Measurements from ENCODE around the gene KSR1.

KSR1 gene

GRCh38 chr17:27597783-27598320 is 141.6 kb downstream of the KSR1 start:
- no peak for TF ChIP-seq CTCF (IDR thresholded peaks at IDR 0.05)
- peaks cover 75% of the 10 kb centered on the region for H3K36me3 ChIP-seq

GRCh38 chr17:27598337-27599050 is 142.2 kb downstream of the KSR1 start:
- no peak for TF ChIP-seq CTCF (IDR thresholded peaks at IDR 0.05)
- H3K4me3 ChIP-seq (ENCODE audit: low read depth in 1 of 2, low read length in 1 of 2), result no peak overlapping the region
- peaks cover 74% of the 10 kb centered on the region for H3K36me3 ChIP-seq
- H3K27me3 ChIP-seq, result no peaks in the 10 kb centered on the region
- H3K4me1 ChIP-seq (ENCODE audit: control insufficient read depth in 1 of 2, insufficient read depth in 1 of 2, low read depth in 1 of 2, low read length in 1 of 2), result no peaks in the 10 kb centered on the region
- no peak overlapping the region for H3K27ac ChIP-seq
- H3K9me3 ChIP-seq, result no peaks in the 10 kb centered on the region

More at GRCh38 chr17:27597783-27598320, 141.6 kb downstream of the KSR1 start:
- Histone ChIP-seq H3K4me3 (ENCODE audit: low read depth in 1 of 2, low read length in 1 of 2) (no peak overlapping the region), H3K27me3 (no peaks in the 10 kb centered on the region), H3K4me1 (ENCODE audit: control insufficient read depth in 1 of 2, insufficient read depth in 1 of 2, low read depth in 1 of 2, low read length in 1 of 2) (no peaks in the 10 kb centered on the region), H3K9me3 (no peaks in the 10 kb centered on the region), H3K27ac (no peak overlapping the region)

GRCh38 chr17:27600471-27600870 is 144.2 kb downstream of the KSR1 start:
- Histone ChIP-seq H3K4me3 (ENCODE audit: low read depth in 1 of 2, low read length in 1 of 2) (no peak overlapping the region), H3K27me3 (no peaks in the 10 kb centered on the region), H3K9me3 (no peaks in the 10 kb centered on the region), H3K27ac (no peak overlapping the region), H3K36me3 (peaks cover 74% of the 10 kb centered on the region), H3K4me1 (ENCODE audit: control insufficient read depth in 1 of 2, insufficient read depth in 1 of 2, low read depth in 1 of 2, low read length in 1 of 2) (no peaks in the 10 kb centered on the region)
- no peak for TF ChIP-seq CTCF (IDR thresholded peaks at IDR 0.05)

- Histone ChIP-seq H3K36me3 (peaks cover 74% of the 10 kb centered on the region), H3K4me3 (ENCODE audit: low read depth in 1 of 2, low read length in 1 of 2) (no peak overlapping the region), H3K4me1 (ENCODE audit: control insufficient read depth in 1 of 2, insufficient read depth in 1 of 2, low read depth in 1 of 2, low read length in 1 of 2) (no peaks in the 10 kb centered on the region), H3K27me3 (no peaks in the 10 kb centered on the region), H3K9me3 (no peaks in the 10 kb centered on the region), H3K27ac (no peak overlapping the region)
- TF ChIP-seq CTCF (IDR thresholded peaks at IDR 0.05), result peak; percentile 85
These were observed 145.1 kb downstream of the KSR1 start for GRCh38 chr17:27601069-27601974.

GRCh38 chr17:27601975-27602302 is 145.7 kb downstream of the KSR1 start:
- TF ChIP-seq CTCF (IDR thresholded peaks at IDR 0.05), result no peak
- Histone ChIP-seq H3K27me3 (no peaks in the 10 kb centered on the region), H3K9me3 (no peaks in the 10 kb centered on the region), H3K4me3 (ENCODE audit: low read depth in 1 of 2, low read length in 1 of 2) (no peak overlapping the region), H3K27ac (no peak overlapping the region), H3K36me3 (peaks cover 74% of the 10 kb centered on the region), H3K4me1 (ENCODE audit: control insufficient read depth in 1 of 2, insufficient read depth in 1 of 2, low read depth in 1 of 2, low read length in 1 of 2) (no peaks in the 10 kb centered on the region)
